MM.1S (cell line): ENCODE measurements around the gene PELI3.

ENCODE experiments used
- DNase-seq: peaks from one replicate; pipeline ENCODE4 v3.0.0-alpha.2; 2015
- H2AFZ ChIP-seq: fragments of 300-600 bp; sonication (generic); 2 replicates; pipeline ENCODE4 v1.6.0; 2016; ENCODE audit warnings: antibody characterized with exemption, low read length
- H3F3A ChIP-seq: fragments of 300-600 bp; sonication (generic); 2 replicates; pipeline ENCODE4 v1.6.1; 2016; ENCODE audit warnings: mild to moderate bottlenecking, antibody characterized with exemption, low read length, moderate library complexity, mixed read lengths; ENCODE audit not compliant: insufficient read depth
- H3K27ac ChIP-seq: fragments of 300-600 bp; sonication (generic); 2 replicates; pipeline ENCODE4 v1.5.1; 2016; ENCODE audit warnings: mild to moderate bottlenecking, low read length
- H3K27me3 ChIP-seq: fragments of 300-600 bp; sonication (generic); replicated peaks from 2 replicates; pipeline ENCODE4 v1.6.0; 2016; ENCODE audit warnings: low read length; ENCODE audit not compliant: insufficient read depth
- H3K36me3 ChIP-seq: fragments of 300-600 bp; sonication (generic); replicated peaks from 2 replicates; pipeline ENCODE4 v1.6.1; 2016; ENCODE audit warnings: mild to moderate bottlenecking, low read length, mixed read lengths; ENCODE audit not compliant: insufficient read depth
- H3K4me1 ChIP-seq: fragments of 300-600 bp; sonication (generic); 2 replicates; pipeline ENCODE4 v1.6.1; 2016; ENCODE audit warnings: low read length, mixed read lengths
- H3K4me2 ChIP-seq: fragments of 300-600 bp; sonication (generic); 2 replicates; pipeline ENCODE4 v1.6.0; 2016; ENCODE audit warnings: low read depth, low read length
- H3K4me3 ChIP-seq: fragments of 300-600 bp; sonication (generic); 2 replicates; pipeline ENCODE4 v1.5.1; 2016; ENCODE audit warnings: low read length, mixed read lengths
- H3K79me2 ChIP-seq: fragments of 300-600 bp; sonication (generic); 2 replicates; pipeline ENCODE4 v1.6.1; 2016; ENCODE audit warnings: mixed run types, low read length, mixed read lengths
- H3K9ac ChIP-seq: fragments of 300-600 bp; sonication (generic); 2 replicates; pipeline ENCODE4 v1.6.1; 2016; ENCODE audit warnings: low read length, mixed read lengths
- H3K9me2 ChIP-seq: fragments of 300-600 bp; sonication (generic); replicated peaks from 2 replicates; pipeline ENCODE4 v1.6.1; 2016; ENCODE audit warnings: mild to moderate bottlenecking, low read length, mixed read lengths; ENCODE audit not compliant: insufficient read depth
- H3K9me3 ChIP-seq: fragments of 300-600 bp; sonication (generic); replicated peaks from 2 replicates; pipeline ENCODE4 v1.6.1; 2016; ENCODE audit warnings: mild to moderate bottlenecking, low read length, mixed read lengths; ENCODE audit not compliant: insufficient read depth
- H4K20me1 ChIP-seq: fragments of 300-600 bp; sonication (generic); 2 replicates; pipeline ENCODE4 v1.6.1; 2016; ENCODE audit warnings: mild to moderate bottlenecking, low read length, moderate library complexity, mixed read lengths; ENCODE audit not compliant: insufficient read depth
- CTCF ChIP-seq: fragments of 300-600 bp; sonication (generic); IDR thresholded peaks from 2 replicates; pipeline ENCODE4 v1.5.1; 2016; ENCODE audit warnings: antibody characterized with exemption, low read length, mixed read lengths
- EZH2 ChIP-seq: fragments of 300-600 bp; sonication (generic); optimal IDR thresholded peaks from 2 replicates; pipeline ENCODE3; 2017; ENCODE audit warnings: low read depth, mild to moderate bottlenecking, antibody characterized with exemption, low read length, mixed read lengths
- EZH2phosphoT487 ChIP-seq: fragments of 300-600 bp; sonication (generic); IDR thresholded peaks from 2 replicates; pipeline ENCODE4 v1.6.1; 2018; ENCODE audit warnings: antibody characterized with exemption, low read length

Gene PELI3

GRCh38 chr11:66479394-66480116 lies 12.8 kb downstream of the PELI3 start:
- Histone ChIP-seq H3K36me3 (no peaks in the 10 kb centered on the region), H4K20me1 (0 out of 2 replicates have a peak, but pooled peaks cover 3% of the 10 kb centered on the region), H3K9ac (peak overlapping the region; percentile 99), H3K9me2 (no peaks in the 10 kb centered on the region), H3K79me2 (peaks cover 30% of the 10 kb centered on the region), H3K4me3 (peak overlapping the region; percentile 99), H3K9me3 (no peaks in the 10 kb centered on the region), H2AFZ (peak overlapping the region; percentile 81), H3K4me1 (no peaks in the 10 kb centered on the region), H3K27me3 (no peaks in the 10 kb centered on the region), H3K4me2 (peak overlapping the region; percentile 86), H3F3A (no peaks in the 10 kb centered on the region), H3K27ac (peak overlapping the region; percentile 69)
- no peak for TF ChIP-seq EZH2
- TF ChIP-seq CTCF, result no peak
- TF ChIP-seq EZH2phosphoT487, result no peak
- DNase-seq, result peak; percentile 31

DNA sequence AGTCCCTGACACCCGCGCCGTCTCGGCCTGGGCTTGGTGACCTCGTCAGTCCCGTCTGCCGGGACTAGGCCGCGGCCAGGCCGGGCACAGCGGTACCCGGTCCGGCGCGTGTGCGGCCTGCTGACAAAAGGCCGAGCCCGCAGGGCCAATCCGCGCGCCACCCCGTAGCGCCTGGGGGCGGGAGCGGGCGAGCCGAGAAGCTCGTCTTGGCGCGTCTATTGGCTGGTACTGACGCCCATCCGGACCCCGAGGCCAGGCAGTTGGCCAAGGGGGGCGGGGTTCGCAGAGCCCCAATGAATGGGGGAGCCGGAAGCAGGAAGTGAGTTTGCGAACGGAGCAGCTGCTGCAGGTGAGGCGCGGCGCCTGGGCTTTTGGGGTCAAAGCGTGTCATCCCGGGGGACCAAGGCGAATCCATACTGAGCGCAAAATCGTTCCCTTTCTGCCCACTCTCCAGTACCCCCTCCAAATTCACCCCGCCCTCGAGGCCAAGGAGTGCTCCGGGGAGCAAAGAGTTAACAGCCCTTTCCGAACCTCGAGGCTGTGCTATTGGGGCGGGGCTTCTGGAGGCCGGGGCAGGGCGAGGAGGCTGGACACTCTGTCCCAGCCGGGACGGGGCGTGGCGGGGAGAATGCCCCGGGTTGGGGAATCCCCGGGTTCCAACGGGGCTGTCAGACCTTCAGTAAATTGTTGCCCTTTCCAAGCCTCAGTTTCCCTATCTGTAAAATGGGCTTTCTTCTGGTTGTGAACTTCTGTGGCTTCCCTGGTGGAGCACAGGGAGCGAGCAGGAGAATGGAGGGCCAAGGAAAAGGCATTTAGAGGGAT lies 13.6 kb downstream of the PELI3 start, which contains the start of gene DPP3:
DPP3 (plus strand) TSS at position 318 of the 822 bp plus-strand sequence. CDS start 1,767 bp downstream, outside the sequence.
- peaks cover 30% of the 10 kb centered on the region for H3K79me2 ChIP-seq
- peak within 1 kb of the TSS; percentile 86 for H3K4me2 ChIP-seq
- peak within 1 kb of the TSS; percentile 81 for H2AFZ ChIP-seq
- no peaks in the 10 kb centered on the region for H3K9me2 ChIP-seq
- peak within 1 kb of the TSS; percentile 99 for H3K9ac ChIP-seq
- no peaks in the 10 kb centered on the region for H3K4me1 ChIP-seq
- H3K4me3 ChIP-seq, result peak within 1 kb of the TSS; percentile 99
- TF ChIP-seq EZH2 (no peak), EZH2phosphoT487 (no peak), CTCF (no peak)
- no peaks in the 10 kb centered on the region for H3K36me3 ChIP-seq
- peak within 1 kb of the TSS; percentile 69 for H3K27ac ChIP-seq
- 0 out of 2 replicates have a peak, but pooled peaks cover 3% of the 10 kb centered on the region for H4K20me1 ChIP-seq
- no peaks in the 10 kb centered on the region for H3K27me3 ChIP-seq
- no peaks in the 10 kb centered on the region for H3F3A ChIP-seq
- no peaks in the 10 kb centered on the region for H3K9me3 ChIP-seq
- DNase-seq, result peak; percentile 99

- Histone ChIP-seq H3K4me2 (no peak overlapping the region), H3K4me3 (no peak overlapping the region), H2AFZ (no peak overlapping the region), H3K36me3 (no peaks in the 10 kb centered on the region), H3K9ac (no peak overlapping the region), H3F3A (no peaks in the 10 kb centered on the region), H3K27ac (no peak overlapping the region), H3K9me2 (no peaks in the 10 kb centered on the region), H3K9me3 (no peaks in the 10 kb centered on the region), H4K20me1 (no peaks in the 10 kb centered on the region), H3K79me2 (peaks cover 16% of the 10 kb centered on the region), H3K27me3 (no peaks in the 10 kb centered on the region), H3K4me1 (no peaks in the 10 kb centered on the region)
- DNase-seq, result no peak
- TF ChIP-seq EZH2phosphoT487, result no peak
- TF ChIP-seq CTCF, result no peak
- no peak for TF ChIP-seq EZH2
Measured at GRCh38 chr11:66484806-66485380, 18.2 kb downstream of the PELI3 start.
